K562 (cell line): ENCODE results near the gene LMTK2. TPM values are rescaled to one million over a fixed set of nuclear protein-coding genes. Genes with fewer than 3 reads are reported as not detected.
A peak's percentile ranks its signal among the peaks of the same experiment; 100 is the strongest.

Source experiments
- ATAC-seq: fragments of 200-7000 bp; cut with Tn5 transposase; 3 replicates; pipeline ENCODE4 v1.9.1; 2020; ENCODE audit warnings: moderate library complexity
- BruUV-seq: library from RNA; stranded (reverse); fragments of 400-500 nt; replicated peaks from 2 replicates; lab custom pipeline; 2021; lab: Mats Ljungman, UMichigan
- CTCF ChIA-PET: fragments of 300-600 bp; formaldehyde crosslinking; extraction: SDS; loops from one replicate; lab custom pipeline; 2021; ENCODE audit warnings: low intra/inter-chr PET ratio; lab: Yijun Ruan, JAX
- POLR2A ChIA-PET: fragments of 300-600, 350-650 bp; sonication (Branson Sonifier 250); formaldehyde crosslinking; extraction: SDS; loops from one replicate; lab custom pipeline; 2021; ENCODE audit warnings: antibody characterized with exemption, inconsistent platforms; lab: Yijun Ruan, JAX
- DNase-seq, 4 experiments: peaks; one replicate each; pipeline versions ENCODE4 v3.0.0 to v3.0.0-alpha.2; 2011 to 2018; ENCODE audit warnings: low spot score in 3 of 4, mixed read lengths in 3 of 4; ENCODE audit errors: extremely low read depth in 1 of 4
- FAIRE-seq: peaks from 2 replicates; lab custom pipeline; 2011; peaks lifted over from hg19 to GRCh38; lab: Jason Lieb, UNC
- H2AFZ ChIP-seq: 2 replicates; pipeline ENCODE4 v1.6.0; 2011; ENCODE audit warnings: low read depth, low read length, control low read depth, inconsistent platforms
- H3K27ac ChIP-seq: fragments of 200-600 bp; 3 replicates; pipeline ENCODE4 v1.8.0; 2011; ENCODE audit warnings: low read depth, mild to moderate bottlenecking, control low read depth, inconsistent platforms, low read length, moderate library complexity, mixed read lengths; ENCODE audit errors: extremely low read depth
- H3K27me3 ChIP-seq, 2 experiments: fragments of 300-600 bp in 1 of 2; 2 replicates in 1 of 2; 3 replicates in 1 of 2; pipeline versions ENCODE4 v1.6.0 to v1.8.0; 2011; ENCODE audit warnings: inconsistent platforms in 2 of 2, low read length in 2 of 2, mild to moderate bottlenecking in 1 of 2, mixed read lengths in 1 of 2, moderate library complexity in 1 of 2; ENCODE audit not compliant: control insufficient read depth in 2 of 2, insufficient read depth in 2 of 2
- H3K36me3 ChIP-seq: fragments of 300-600 bp; 3 replicates; pipeline ENCODE4 v1.8.0; 2011; ENCODE audit warnings: mild to moderate bottlenecking, low read length, inconsistent platforms; ENCODE audit not compliant: control insufficient read depth, insufficient read depth
- H3K4me1 ChIP-seq, 2 experiments: fragments of 200-600 bp in 1 of 2; replicated peaks in 1 of 2; 2 replicates in 1 of 2; 3 replicates in 1 of 2; pipeline versions ENCODE4 v1.5.1 to v1.8.0; 2011; ENCODE audit warnings: inconsistent platforms in 2 of 2, low read length in 2 of 2, mild to moderate bottlenecking in 1 of 2, mixed read lengths in 1 of 2, moderate library complexity in 1 of 2; ENCODE audit not compliant: control insufficient read depth in 2 of 2, insufficient read depth in 2 of 2
- H3K4me2 ChIP-seq: 2 replicates; pipeline ENCODE4 v1.6.1; 2011; ENCODE audit warnings: low read length, control low read depth, inconsistent platforms, mixed read lengths; ENCODE audit not compliant: insufficient read depth
- H3K4me3 ChIP-seq: fragments of 200-600 bp; sonication (generic), shearing (Covaris generic); 2 replicates; pipeline ENCODE4 v1.5.1; 2016; ENCODE audit warnings: control low read depth, inconsistent platforms
- H3K79me2 ChIP-seq: fragments of 200-600 bp; 3 replicates; pipeline ENCODE4 v1.8.0; 2011; ENCODE audit warnings: low read length, inconsistent platforms; ENCODE audit not compliant: control insufficient read depth, insufficient read depth
- H3K9ac ChIP-seq, 2 experiments: 2 replicates each; pipeline versions ENCODE4 v1.6.0 to v1.6.1; 2011; ENCODE audit warnings: low read depth in 2 of 2, low read length in 2 of 2, control low read depth in 1 of 2, inconsistent platforms in 1 of 2, mild to moderate bottlenecking in 1 of 2, mixed read lengths in 1 of 2; ENCODE audit not compliant: insufficient read depth in 1 of 2
- H3K9me1 ChIP-seq: one replicate; pipeline ENCODE4 v1.6.0; 2011; ENCODE audit warnings: inconsistent platforms, mild to moderate bottlenecking, low read length, moderate library complexity; ENCODE audit not compliant: control insufficient read depth, insufficient read depth
- H3K9me3 ChIP-seq: replicated peaks from 2 replicates; pipeline ENCODE4 v1.5.1; 2011; ENCODE audit warnings: low read depth, low read length, inconsistent platforms; ENCODE audit not compliant: control insufficient read depth, insufficient read depth
- H4K20me1 ChIP-seq: replicated peaks from 2 replicates; pipeline ENCODE4 v1.6.1; 2011; ENCODE audit warnings: low read length, inconsistent platforms, mixed read lengths; ENCODE audit not compliant: control insufficient read depth, insufficient read depth
- ETS1 ChIP-seq: conservative IDR thresholded peaks from 2 replicates; pipeline ENCODE4 v1.6.1; 2011; ENCODE audit warnings: low read depth, mild to moderate bottlenecking, low read length; ENCODE audit not compliant: control insufficient read depth
- GTF3C2 ChIP-seq: IDR thresholded peaks from 3 replicates; pipeline ENCODE4 v1.6.1; 2011; ENCODE audit warnings: borderline replicate concordance, mild to moderate bottlenecking, moderate library complexity; ENCODE audit not compliant: insufficient read length; ENCODE audit errors: extremely low read depth
- HDAC1 ChIP-seq, 2 experiments: fragments of 450-650 bp; IDR thresholded peaks; 2 replicates each; pipeline ENCODE4 v1.6.1; 2016 to 2017; ENCODE audit warnings: inconsistent platforms in 1 of 2, mild to moderate bottlenecking in 1 of 2, moderate library complexity in 1 of 2
- KAT7 ChIP-seq: sonication (generic); formaldehyde crosslinking; IDR thresholded peaks from 2 replicates; pipeline ENCODE4 v1.8.0; 2022; ENCODE audit warnings: missing genetic modification reagents, mild to moderate bottlenecking, borderline replicate concordance
- MECOM ChIP-seq: fragments of 250-450 bp; sonication (Bioruptor Pico); IDR thresholded peaks from 2 replicates; pipeline ENCODE4 v1.8.0; 2022; ENCODE audit warnings: inconsistent platforms
- NFXL1 ChIP-seq: fragments of 450-650 bp; formaldehyde crosslinking; IDR thresholded peaks from 2 replicates; pipeline ENCODE4 v1.4.0; 2021; ENCODE audit warnings: mild to moderate bottlenecking
- NUFIP1 ChIP-seq: fragments of 450-650 bp; IDR thresholded peaks from 2 replicates; pipeline ENCODE4 v1.6.1; 2018; ENCODE audit not compliant: partially characterized antibody
- ZBED1 ChIP-seq: IDR thresholded peaks from 2 replicates; pipeline ENCODE4 v1.6.1; 2014
- ZBTB11 ChIP-seq, 3 experiments: fragments of 200-800 bp in 1 of 3; fragments of 250-450 bp in 1 of 3; fragments of 450-650 bp in 1 of 3; sonication (Bioruptor Pico) in 1 of 3; sonication (Bioruptor generic) in 1 of 3; formaldehyde crosslinking in 1 of 3; IDR thresholded peaks; 2 replicates each; pipeline versions ENCODE4 v1.6.1 to v1.8.0; 2016 to 2022; ENCODE audit warnings: mild to moderate bottlenecking in 2 of 3, missing genetic modification characterization in 2 of 3, missing compliant biosample characterization in 1 of 3, moderate library complexity in 1 of 3
- ZNF589 ChIP-seq: fragments of 200-800 bp; sonication (Bioruptor generic); IDR thresholded peaks from 2 replicates; pipeline ENCODE4 v1.6.1; 2016; ENCODE audit warnings: low read depth, missing genetic modification characterization, missing compliant biosample characterization
- ZSCAN29 ChIP-seq: fragments of 450-650 bp; IDR thresholded peaks from 2 replicates; pipeline ENCODE4 v1.6.1; 2017
- WGBS: fragments of 100-300 bp; shearing (Covaris generic); methylation state at CpG from one replicate; pipeline ENCODE4 v1.1.6; 2016; ENCODE audit warnings: low coverage, mixed read lengths; ENCODE audit not compliant: insufficient coverage; ENCODE audit errors: missing lambda C conversion rate; 5-methylcytosine and 5-hydroxymethylcytosine counted together
- in situ Hi-C: fragments of 300-500 bp; cut with MboI; formaldehyde crosslinking; loops from 4 replicates; pipeline ENCODE4 v1.15.0; 2018; ENCODE audit warnings: inconsistent platforms, mixed read lengths
- intact Hi-C: fragments of 100-400 bp; cut with micrococcal nuclease; formaldehyde crosslinking; loops from 2 replicates; pipeline ENCODE4 v1.14.2; 2022
- polyA plus RNA-seq, 8 experiments: library from polyadenylated mRNA; depleted of rRNA in 4 of 8; stranded (reverse) in 5 of 8; unstranded in 3 of 8; fragments of >200 nt; fragmentation: Nextera tagmentation in 2 of 8; fragmentation: Illumina TruSeq in 1 of 8; extraction: Ambion mirVana in 2 of 8; extraction: Trizol in 1 of 8; gene quantifications; 2 replicates each; pipeline versions ENCODE4 v1.2.1 to v1.2.3, GENCODE V29; 2011 to 2014; ENCODE audit warnings: inconsistent platforms in 1 of 8, missing spikeins in 1 of 8
- total RNA-seq, 7 experiments: library from RNA; depleted of rRNA in 6 of 7; stranded (reverse); fragments of >200 nt in 6 of 7; fragmentation: Illumina TruSeq in 2 of 7; extraction: Trizol in 2 of 7; gene quantifications; 2 replicates each; pipeline versions ENCODE4 v1.2.1 to v1.2.3, GENCODE V29; 2011 to 2021; ENCODE audit warnings: low replicate concordance in 1 of 7

Gene LMTK2
- total and polyA plus RNA-seq, 9 of the 15 experiments (the other 6 are each of a cell fraction or from before 2014, with no cell fraction given): 0.78 to 16.4 (median 6.3) TPM

- Histone ChIP-seq H3K4me1 (peaks cover 11 to 50% of the 10 kb centered on the region in 2 experiments; a peak in 4 of 5 replicates), H3K79me2 (no peaks in the 10 kb centered on the region), H3K4me2 (no peak overlapping the region), H2AFZ (no peak overlapping the region), H3K4me3 (no peak overlapping the region), H3K27ac (no peak overlapping the region), H3K27me3 (peaks cover 14 to 35% of the 10 kb centered on the region in 2 experiments; a peak in 4 of 5 replicates), H3K9ac (no peak overlapping the region; a peak in 1 of 4 replicates), H3K9me3 (no peaks in the 10 kb centered on the region), H3K36me3 (no peaks in the 10 kb centered on the region), H4K20me1 (peaks cover 12% of the 10 kb centered on the region), H3K9me1 (no peaks in the 10 kb centered on the region)
- no peak for ATAC-seq
- peak in 1 of 4 experiments; percentile 27 for DNase-seq
- ChIA-PET CTCF (no interaction called here), POLR2A (no interaction called here)
- intact Hi-C loops: no loop called here
- in situ Hi-C loops: no loop called here
- WGBS: 23% methylated on average over 22 of the region's 27 CpGs
- no peak for FAIRE-seq
- BruUV-seq: no TSS peak
- TF ChIP-seq ZBED1 (no peak), ZSCAN29 (no peak), GTF3C2 (no peak), NUFIP1 (no peak), KAT7 (CRISPR knock-in tag) (no peak), ZNF589 (CRISPR knock-in tag) (no peak), HDAC1 (IDR thresholded peaks at IDR 0.05) (no peak), MECOM (no peak), NFXL1 (CRISPR knock-in tag) (no peak), ZBTB11 (CRISPR knock-in tag; IDR thresholded peaks at IDR 0.05) (no peak), ETS1 (no peak)
Observed at GRCh38 chr7:98214811-98215321, 108.2 kb downstream of the LMTK2 start.
